ENCODE measurements around the gene MTMR4.
"Not testable (repeated sequence)": the region's sequence is repeated elsewhere in the genome, so short reads cannot be mapped to it uniquely, and the experiment has no call there.

The MTMR4 gene

DNA sequence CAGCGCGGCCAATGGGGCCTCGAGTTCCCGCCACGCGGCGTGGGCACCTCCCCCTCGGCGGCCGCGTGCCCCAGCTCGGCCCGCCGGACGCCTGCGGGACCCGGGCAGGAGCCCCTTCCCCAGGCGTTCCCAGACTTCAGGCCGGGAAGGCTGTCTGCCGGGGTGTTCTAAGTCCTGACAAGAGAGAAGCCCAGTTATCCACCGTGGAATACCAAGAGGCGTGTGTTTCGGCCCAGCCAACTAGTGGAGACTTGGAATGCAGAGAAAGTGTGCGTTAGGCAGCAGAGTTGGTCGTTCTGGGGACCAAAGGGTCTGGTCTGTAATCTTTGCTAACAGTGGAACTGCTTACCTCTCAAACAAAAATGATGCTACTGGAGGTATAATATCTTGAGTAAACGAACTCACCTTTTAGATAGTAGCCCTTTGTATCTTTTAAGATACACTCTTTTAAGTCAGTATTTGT, 26.0 kb downstream of the MTMR4 start:
- no peak for DNase-seq

DNA sequence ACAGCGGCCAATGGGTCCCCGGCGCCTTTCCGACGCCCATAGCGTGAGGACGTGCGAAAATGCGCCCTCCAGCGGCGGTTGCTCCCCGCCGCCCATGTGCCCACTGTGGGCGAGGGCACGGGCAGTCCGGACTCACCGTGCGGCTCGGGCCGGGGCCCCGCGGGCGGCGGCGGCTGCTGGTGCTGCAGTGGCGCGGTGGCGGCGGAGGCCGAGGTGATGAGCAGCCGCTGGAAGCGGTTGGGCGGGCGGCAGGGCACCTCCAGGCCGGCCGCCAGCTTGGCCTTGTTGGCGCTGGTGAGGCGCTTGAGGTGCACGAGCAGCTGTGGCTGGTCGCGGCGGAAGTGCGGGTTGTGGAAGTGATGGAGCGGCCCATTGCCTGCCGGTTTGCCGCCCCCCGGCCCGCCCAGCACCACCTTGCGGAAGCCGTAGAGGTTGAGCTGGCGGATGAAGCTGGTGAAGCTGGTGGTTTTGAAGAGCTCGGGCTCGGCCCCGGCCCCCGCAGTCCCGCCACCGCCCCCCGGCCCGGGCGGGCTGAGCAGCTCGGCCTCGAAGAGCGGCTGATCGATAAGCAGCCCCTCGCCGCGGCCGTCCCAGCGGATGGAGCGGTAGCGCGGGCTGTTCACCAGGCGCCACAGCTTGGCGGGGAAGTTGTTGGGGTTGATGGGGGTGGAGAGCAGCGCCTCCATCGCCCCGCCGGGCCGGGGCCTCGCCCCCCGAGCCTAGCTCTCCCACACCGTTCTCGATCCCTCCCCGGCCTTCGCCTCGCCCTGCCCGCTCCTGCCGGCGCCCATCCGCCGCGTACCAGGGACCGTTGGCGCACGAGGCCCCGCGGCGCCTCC, 26.6 kb downstream of the MTMR4 start, which contains the start of gene HSF5:
TSS of gene HSF5 (minus strand) at position 820 of the 839 bp plus-strand sequence. CDS start at position 686, 134 bp downstream.
- DNase-seq, result peak; percentile 38

DNA sequence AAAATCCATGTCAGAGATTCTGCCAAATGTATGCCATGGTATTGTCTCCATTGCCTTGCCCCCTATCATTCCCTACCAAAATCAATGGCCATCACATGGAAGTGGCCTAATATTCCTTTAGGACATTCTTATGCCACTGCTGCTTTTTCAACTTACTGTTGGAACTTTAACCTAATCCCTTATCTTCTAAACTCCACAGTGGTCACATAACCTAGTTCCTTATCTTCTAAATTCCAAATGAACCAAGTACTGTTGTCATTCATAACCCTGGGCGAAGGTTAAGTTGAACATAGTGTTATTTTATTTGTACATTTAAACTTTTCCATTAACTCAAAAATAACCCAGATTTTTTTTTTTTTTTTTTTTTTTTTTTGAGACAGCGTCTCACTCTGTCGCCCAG, 29.8 kb downstream of the MTMR4 start:
- DNase-seq, result no peak

DNA sequence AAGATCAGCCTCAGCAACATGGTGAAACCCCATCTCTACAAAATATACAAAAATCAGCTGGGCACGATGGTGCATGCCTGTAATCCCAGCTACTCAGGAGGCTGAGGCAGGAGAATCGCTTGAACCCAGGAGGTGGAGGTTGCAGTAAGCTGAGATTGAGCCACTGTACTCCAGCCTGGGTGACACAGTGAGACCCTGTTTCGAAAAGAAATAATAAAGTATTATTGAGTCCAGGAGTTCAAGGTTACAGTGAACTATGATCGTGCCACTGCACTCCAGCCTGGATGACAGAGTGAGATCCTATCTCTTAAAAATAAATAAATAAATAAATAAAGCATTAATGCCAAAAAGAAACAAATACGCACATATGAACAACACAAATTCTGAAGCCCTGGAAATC, 32.6 kb downstream of the MTMR4 start:
- not testable (repeated sequence) for DNase-seq

DNA sequence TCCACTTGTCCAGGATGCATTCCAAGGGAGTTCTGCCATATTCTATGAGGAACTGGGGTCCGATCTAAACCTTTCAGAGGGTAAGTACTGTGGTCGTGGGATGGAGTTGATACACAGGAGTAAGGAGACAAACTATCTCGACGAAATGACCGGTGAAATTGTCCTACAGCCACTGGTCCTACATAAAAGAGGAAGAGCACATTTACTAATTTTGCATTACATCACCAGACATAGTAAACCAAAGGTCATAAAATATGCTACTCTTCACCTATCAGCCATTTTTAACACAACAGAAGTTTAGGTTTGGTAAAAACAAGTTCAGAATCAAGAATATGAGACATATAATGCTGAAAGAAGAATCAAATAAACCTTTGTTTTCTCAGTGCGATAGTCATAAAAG, 34.3 kb downstream of the MTMR4 start:
- DNase-seq, result no peak

DNA sequence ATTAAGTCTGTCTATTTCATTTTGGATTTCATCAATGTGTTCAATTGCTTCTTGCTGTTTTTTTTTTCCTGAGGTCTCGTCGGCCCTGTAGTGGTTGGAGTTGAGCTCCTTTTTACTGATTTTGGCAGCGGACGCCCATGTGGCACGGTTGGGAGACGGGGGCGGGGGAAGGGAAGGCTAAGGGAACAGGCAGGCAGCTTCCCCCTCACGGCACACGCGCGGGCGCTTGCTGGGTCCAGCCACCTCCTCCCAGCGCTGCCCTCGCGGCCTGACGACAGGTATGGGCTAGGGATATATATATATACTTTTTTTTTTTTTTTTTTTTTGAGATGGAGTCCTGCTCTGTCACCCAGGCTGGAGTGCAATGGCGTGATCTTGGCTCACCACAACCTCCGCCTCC, 37.6 kb downstream of the MTMR4 start:
- no peak for DNase-seq

DNA sequence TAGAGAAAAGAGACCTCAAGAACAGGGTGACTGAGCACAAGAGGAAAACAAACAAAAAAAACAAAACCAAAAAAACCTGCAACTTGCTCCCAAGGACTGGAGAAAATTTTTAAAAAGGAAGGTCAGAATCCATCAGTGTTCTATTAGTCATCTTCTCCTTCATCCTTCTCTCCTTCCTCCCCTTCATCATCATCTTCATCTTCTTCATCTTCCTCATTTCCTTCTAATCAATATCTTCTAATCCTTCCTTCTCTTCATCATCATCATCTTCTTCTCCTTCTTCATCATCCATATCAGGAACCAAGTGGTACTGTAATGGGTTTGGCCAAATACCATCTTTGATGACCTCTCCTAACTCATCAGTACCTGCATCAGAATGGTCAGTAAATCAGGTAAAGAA, 38.5 kb downstream of the MTMR4 start:
- DNase-seq, result no peak

DNA sequence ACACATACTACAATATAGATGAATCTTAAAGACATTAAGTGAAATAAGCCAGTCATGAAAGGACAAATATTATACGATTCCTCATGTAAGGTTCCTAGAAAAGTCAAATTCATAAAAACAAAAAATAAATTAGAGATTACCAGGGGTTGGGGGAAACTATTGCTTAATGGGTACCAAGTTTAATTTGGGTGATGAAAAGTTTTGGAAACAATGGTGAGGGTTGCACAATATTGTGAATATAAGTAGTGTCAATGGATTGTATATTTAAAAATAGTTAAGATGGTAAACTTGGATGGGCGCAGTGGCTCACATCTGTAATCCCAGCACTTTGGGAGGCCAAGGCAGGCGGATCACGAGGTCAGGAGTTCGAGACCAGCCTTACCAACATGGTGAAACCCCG, 44.1 kb downstream of the MTMR4 start:
- DNase-seq, result no peak

DNA sequence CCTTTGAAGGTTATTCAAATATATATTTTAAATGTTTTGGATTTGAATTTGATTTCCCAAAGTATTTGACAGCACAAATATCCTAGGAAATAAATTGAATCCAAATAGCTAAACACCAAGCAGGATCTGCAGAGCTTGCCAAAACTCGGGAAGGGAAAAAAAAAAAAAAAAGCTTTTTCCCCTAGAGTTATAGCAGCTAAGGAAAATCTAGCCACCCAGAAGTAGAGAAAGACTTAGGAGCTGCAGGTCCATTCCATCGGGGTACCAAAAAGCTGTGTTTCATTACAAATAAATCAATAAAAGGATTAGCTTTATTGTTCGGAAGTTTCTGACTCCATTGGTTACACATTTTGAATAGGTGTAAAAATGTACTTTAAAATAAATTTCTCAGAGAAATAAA, 45.5 kb downstream of the MTMR4 start:
- no peak for DNase-seq

DNA sequence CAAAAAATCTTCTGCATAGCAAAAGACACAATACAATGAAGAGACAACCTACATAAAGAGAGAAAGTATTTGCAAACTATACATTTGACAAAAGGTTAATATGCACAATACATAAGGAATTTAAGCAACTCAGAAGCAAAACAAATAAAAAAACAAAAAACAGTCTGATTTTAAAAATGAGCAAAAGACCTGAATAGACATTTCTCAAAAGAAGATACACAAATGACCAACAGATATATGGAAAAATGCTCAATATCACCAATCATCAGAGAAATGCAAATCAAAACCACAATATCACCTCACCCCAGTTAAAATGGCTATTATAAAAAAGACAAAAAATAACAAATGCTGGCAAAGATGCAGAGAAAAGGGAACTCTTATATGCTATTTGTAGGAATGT, 58.9 kb downstream of the MTMR4 start:
- DNase-seq, result no peak

DNA sequence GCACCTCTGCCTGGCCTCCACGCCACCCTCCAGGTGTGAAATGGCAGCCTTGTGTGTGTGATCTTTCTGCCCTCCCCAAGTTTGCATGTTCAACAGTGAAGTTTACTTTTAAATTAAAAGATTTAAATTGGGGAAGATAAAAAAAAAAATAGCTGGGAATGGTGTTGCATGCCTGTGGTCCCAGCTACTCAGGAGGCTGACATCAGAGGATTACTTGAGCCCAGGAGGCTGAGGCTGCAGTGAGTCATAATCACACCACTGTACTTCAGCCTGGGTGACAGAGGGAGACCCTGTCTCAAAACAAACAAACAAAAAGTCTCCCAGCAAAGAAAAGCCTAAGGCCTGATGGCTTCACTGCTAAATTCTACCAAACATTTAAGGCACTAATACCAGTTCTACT, 61.7 kb downstream of the MTMR4 start:
- DNase-seq, result no peak

DNA sequence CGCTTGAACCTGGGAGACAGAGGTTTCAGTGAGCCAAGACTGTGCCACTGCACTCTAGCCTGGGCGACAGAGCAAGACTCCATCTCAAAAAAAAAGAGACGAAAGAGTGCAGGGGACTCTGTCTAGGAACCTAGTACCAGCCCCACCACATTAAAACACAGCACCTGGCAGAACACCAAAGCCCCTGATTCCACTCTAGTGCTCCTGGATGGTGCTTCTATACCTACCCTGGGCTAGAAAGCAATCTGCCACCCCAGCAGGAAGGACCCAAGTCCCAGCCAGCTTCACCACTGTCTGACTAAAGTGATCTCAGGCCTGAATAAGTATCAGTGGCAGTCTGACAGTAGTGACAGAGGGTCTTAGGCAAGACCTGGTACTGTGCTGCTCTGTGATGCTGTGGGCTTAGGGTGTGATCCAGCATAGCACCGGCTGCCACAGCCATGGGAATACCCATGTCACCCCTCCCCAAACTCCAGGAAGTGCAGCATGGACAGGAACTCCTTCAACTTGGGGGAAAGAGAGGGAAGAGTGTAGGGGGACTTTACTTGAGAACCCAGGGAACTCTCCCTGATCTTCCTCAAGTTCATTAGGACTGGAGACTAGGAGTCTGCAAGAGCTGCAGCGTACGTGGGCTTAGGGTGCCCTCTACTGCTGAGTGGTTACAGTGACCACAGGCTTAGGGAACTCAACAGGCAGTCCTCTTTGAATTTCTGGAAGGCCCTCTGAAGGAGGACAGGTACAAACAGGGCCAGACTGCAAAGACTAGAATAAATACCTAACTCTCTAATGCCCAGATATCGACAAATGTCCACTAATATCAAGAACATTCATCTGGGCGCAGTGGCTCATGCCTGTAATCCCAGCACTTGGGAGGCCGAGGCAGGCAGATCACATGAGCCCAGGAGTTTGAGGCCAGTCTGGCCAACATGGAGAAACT, 67.1 kb downstream of the MTMR4 start:
- DNase-seq, result peak; percentile 42

DNA sequence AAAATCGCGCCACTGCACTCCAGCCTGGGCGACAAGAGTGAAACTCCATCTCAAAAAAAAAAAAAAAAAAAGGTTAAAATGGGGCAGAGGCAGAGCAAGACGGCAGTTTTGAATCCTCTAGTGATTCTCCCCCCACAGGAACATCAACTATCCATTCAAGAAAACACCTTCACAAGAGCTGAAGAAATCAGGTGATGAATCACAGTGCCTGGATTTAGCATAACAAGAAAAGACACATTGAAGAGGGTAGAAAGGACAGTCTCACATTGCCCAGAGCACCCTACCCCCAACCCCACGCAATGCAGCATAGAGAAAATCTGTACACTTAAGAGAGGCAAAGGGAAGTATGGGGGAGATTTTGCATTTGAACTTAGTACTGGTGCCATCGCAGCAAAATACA, 68.4 kb downstream of the MTMR4 start:
- DNase-seq, result no peak
